Activated CD4-positive, alpha-beta memory T cell treated with anti-CD3 and anti-CD28 coated beads for 36 hours (primary cell): ENCODE results near the gene PPP1R1C. TPM values are rescaled to one million over a fixed set of nuclear protein-coding genes. Genes with fewer than 3 reads are reported as not detected.
"Not testable (repeated sequence)": the region's sequence is repeated elsewhere in the genome, so short reads cannot be mapped to it uniquely, and the experiment has no call there.

ENCODE experiments used
- CTCF ChIA-PET: fragments of 350-600 bp; sonication (Branson Sonifier 250); formaldehyde crosslinking; loops from one replicate; lab custom pipeline; 2021; ENCODE audit warnings: antibody characterized with exemption, inconsistent platforms; lab: Charles Lee
- POLR2A ChIA-PET: fragments of 350-600 bp; sonication (Branson Sonifier 250); formaldehyde crosslinking; loops from one replicate; lab custom pipeline; 2021; ENCODE audit warnings: antibody characterized with exemption; lab: Charles Lee
- DNase-seq: peaks from one replicate; pipeline ENCODE4 v3.0.0-alpha.2; 2020
- H3K27ac Mint-ChIP-seq: one replicate; pipeline ENCODE4 v1.8.0; 2021; ENCODE audit warnings: mixed read lengths
- H3K27me3 Mint-ChIP-seq: one replicate; pipeline ENCODE4 v1.8.0; 2021; ENCODE audit warnings: mixed read lengths
- H3K36me3 Mint-ChIP-seq: one replicate; pipeline ENCODE4 v1.8.0; 2021; ENCODE audit warnings: mixed read lengths
- H3K4me1 Mint-ChIP-seq: one replicate; pipeline ENCODE4 v1.8.0; 2021; ENCODE audit warnings: low read depth, mixed read lengths
- H3K4me3 Mint-ChIP-seq: one replicate; pipeline ENCODE4 v1.8.0; 2021; ENCODE audit warnings: mild to moderate bottlenecking, mixed read lengths
- H3K9me3 Mint-ChIP-seq: one replicate; pipeline ENCODE4 v1.8.0; 2021; ENCODE audit warnings: mixed read lengths
- intact Hi-C: fragments of 100-400 bp; cut with micrococcal nuclease; formaldehyde crosslinking; loops from one replicate; pipeline ENCODE4 v1.15.1; 2023
- total RNA-seq, 2 experiments: library from RNA; stranded (reverse); gene quantifications; one replicate each; pipeline ENCODE4 v1.2.3, GENCODE V29; 2021

Gene PPP1R1C
- total RNA-seq, 2 experiments from 2014 or later, result not detected

DNA sequence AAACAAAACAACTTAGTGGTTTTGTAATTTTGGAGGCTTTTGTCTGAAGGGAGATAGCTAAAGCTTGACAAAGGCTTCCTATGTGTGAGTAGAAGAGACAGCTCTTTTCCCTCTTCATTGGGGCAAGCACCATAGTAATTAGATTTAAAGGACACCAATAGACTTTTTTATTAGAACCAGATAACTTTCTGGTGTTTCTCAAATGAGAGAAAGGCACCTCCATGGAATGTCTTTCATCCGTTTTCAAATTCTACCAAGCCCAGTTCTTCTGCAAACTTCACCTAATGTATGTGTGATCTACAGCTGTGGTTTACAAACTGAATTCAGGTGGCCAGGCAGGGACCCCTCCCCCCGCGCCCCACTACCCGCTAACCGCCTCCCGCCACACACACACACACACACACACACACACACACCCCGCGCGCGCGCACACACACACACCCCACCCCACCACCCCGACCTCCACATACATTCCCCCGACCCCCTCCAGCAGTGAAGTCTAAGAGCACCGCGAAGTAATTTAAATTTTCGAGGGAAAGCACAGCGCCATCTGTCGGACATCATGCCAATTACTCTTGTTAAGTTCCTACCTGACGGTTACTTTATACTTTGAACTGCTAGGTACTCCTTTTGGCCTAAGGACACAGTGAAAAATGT lies 31.6 kb upstream of the PPP1R1C start:
- ChIA-PET POLR2A (no interaction called here), CTCF (interaction anchor here (0.6 to 2.9 kb wide), 19 partner anchors 9 to 239 kb away, joined by 3 to 20 read pairs (median 3); partner anchors contain the start of gene ITPRID2)
- Mint-ChIP-seq H3K27ac (no peak overlapping the region), H3K27me3 (peaks cover 26% of the 10 kb centered on the region), H3K36me3 (no peaks in the 10 kb centered on the region), H3K4me1 (peaks cover 5% of the 10 kb centered on the region), H3K4me3 (peak overlapping the region; percentile 9), H3K9me3 (no peaks in the 10 kb centered on the region)
- DNase-seq, result peak; percentile 73
- intact Hi-C loops, result loop anchor here (1.0 to 5.0 kb wide), 5 partner anchors 62 to 877 kb away; partner anchors contain the start of gene ITPRID2

GRCh38 chr2:181954538-181954883 lies 31.1 kb upstream of the PPP1R1C start:
- POLR2A ChIA-PET, result no interaction called here
- Mint-ChIP-seq H3K9me3 (no peaks in the 10 kb centered on the region), H3K4me1 (peaks cover 5% of the 10 kb centered on the region), H3K27me3 (peaks cover 24% of the 10 kb centered on the region), H3K36me3 (no peaks in the 10 kb centered on the region), H3K4me3 (no peak overlapping the region), H3K27ac (no peak overlapping the region)
- DNase-seq, result no peak
- intact Hi-C loops, result loop anchor here (1.0 to 5.0 kb wide), 5 partner anchors 62 to 877 kb away; partner anchors contain the start of gene ITPRID2
- CTCF ChIA-PET, result interaction anchor here (0.9 to 2.9 kb wide), 15 partner anchors 8 to 239 kb away, joined by 3 to 20 read pairs (median 5); partner anchors contain the start of gene ITPRID2

- POLR2A ChIA-PET, result no interaction called here
- intact Hi-C loops, result loop anchor here (2.0 kb wide), 1 partner anchor 164 kb away; no protein-coding TSS in a partner anchor
- H3K9me3 Mint-ChIP-seq, result no peaks in the 10 kb centered on the region
- peaks cover 22% of the 10 kb centered on the region for H3K27me3 Mint-ChIP-seq
- no peak overlapping the region for H3K4me3 Mint-ChIP-seq
- CTCF ChIA-PET, result interaction anchor here (0.9 to 2.9 kb wide), 12 partner anchors 9 to 213 kb away, joined by 3 to 20 read pairs (median 6); partner anchors contain the start of gene ITPRID2
- H3K4me1 Mint-ChIP-seq, result peaks cover 5% of the 10 kb centered on the region
- no peak overlapping the region for H3K27ac Mint-ChIP-seq
- no peak for DNase-seq
- no peaks in the 10 kb centered on the region for H3K36me3 Mint-ChIP-seq
These were observed 30.6 kb upstream of the PPP1R1C start for GRCh38 chr2:181955010-181955409.

- CTCF ChIA-PET, result interaction anchor here (1.3 to 2.9 kb wide), 3 partner anchors 53 to 214 kb away, joined by 4 to 20 read pairs (median 7); no protein-coding TSS in a partner anchor
- peaks cover 26% of the 10 kb centered on the region for H3K27me3 Mint-ChIP-seq
- POLR2A ChIA-PET, H3K27ac Mint-ChIP-seq, H3K36me3 Mint-ChIP-seq, H3K9me3 Mint-ChIP-seq, DNase-seq, H3K4me1 Mint-ChIP-seq, H3K4me3 Mint-ChIP-seq: not testable (repeated sequence)
- intact Hi-C loops, result loop anchor here (2.0 kb wide), 1 partner anchor 165 kb away; no protein-coding TSS in a partner anchor
These were observed 29.8 kb upstream of the PPP1R1C start for GRCh38 chr2:181955866-181956265.

GRCh38 chr2:181957668-181958067 lies 28.0 kb upstream of the PPP1R1C start:
- Mint-ChIP-seq H3K36me3 (no peaks in the 10 kb centered on the region), H3K4me3 (no peak overlapping the region), H3K27ac (no peak overlapping the region), H3K27me3 (peaks cover 27% of the 10 kb centered on the region), H3K4me1 (peaks cover 5% of the 10 kb centered on the region), H3K9me3 (no peaks in the 10 kb centered on the region)
- POLR2A ChIA-PET, result no interaction called here
- CTCF ChIA-PET, result interaction anchor here (1.2 kb wide), 1 partner anchor 215 kb away, joined by 4 read pairs; no protein-coding TSS in a partner anchor
- DNase-seq, result no peak
- intact Hi-C loops, result no loop called here

DNA sequence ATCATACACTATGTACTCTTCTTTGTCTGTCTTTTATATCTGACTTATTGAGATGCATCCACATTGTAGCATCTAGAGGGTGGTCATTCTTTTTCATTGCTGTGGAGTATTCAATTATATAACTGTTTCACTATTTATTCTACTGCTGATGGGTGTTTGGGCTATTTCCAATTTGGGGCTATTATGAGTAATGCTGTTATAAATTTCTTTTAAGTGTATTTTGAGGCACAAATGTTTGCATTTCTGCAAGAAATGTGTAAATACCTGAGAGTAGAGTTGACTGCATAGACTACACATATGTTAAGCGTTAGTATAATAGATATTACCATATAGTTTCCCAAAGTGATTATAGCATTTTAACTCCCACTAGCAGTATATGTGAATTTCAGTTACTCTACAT lies 26.9 kb upstream of the PPP1R1C start:
- Mint-ChIP-seq H3K4me1 (peaks cover 2% of the 10 kb centered on the region), H3K27me3 (peaks cover 23% of the 10 kb centered on the region), H3K4me3 (no peak overlapping the region), H3K27ac (no peak overlapping the region), H3K36me3 (no peaks in the 10 kb centered on the region), H3K9me3 (no peaks in the 10 kb centered on the region)
- intact Hi-C loops, result no loop called here
- ChIA-PET CTCF (interaction anchor here (1.7 kb wide), 1 partner anchor 216 kb away, joined by 4 read pairs; no protein-coding TSS in a partner anchor), POLR2A (no interaction called here)
- no peak for DNase-seq

GRCh38 chr2:181959508-181959907 lies 26.1 kb upstream of the PPP1R1C start:
- Mint-ChIP-seq H3K27me3 (peaks cover 21% of the 10 kb centered on the region), H3K27ac (no peak overlapping the region), H3K4me1 (no peaks in the 10 kb centered on the region), H3K4me3 (no peak overlapping the region), H3K36me3 (no peaks in the 10 kb centered on the region), H3K9me3 (no peaks in the 10 kb centered on the region)
- intact Hi-C loops, result no loop called here
- DNase-seq, result no peak
- POLR2A ChIA-PET, result no interaction called here
- CTCF ChIA-PET, result interaction anchor here (1.7 kb wide), 1 partner anchor 217 kb away, joined by 4 read pairs; no protein-coding TSS in a partner anchor

GRCh38 chr2:181961167-181961566 lies 24.5 kb upstream of the PPP1R1C start:
- H3K4me1 Mint-ChIP-seq, H3K4me3 Mint-ChIP-seq, H3K36me3 Mint-ChIP-seq, H3K27ac Mint-ChIP-seq, POLR2A ChIA-PET, H3K9me3 Mint-ChIP-seq, intact Hi-C loops, DNase-seq, CTCF ChIA-PET: not testable (repeated sequence)
- H3K27me3 Mint-ChIP-seq, result peaks cover 21% of the 10 kb centered on the region

GRCh38 chr2:181962142-181962541 lies 23.5 kb upstream of the PPP1R1C start:
- no peak overlapping the region for H3K27ac Mint-ChIP-seq
- H3K4me1 Mint-ChIP-seq, result no peaks in the 10 kb centered on the region
- no peaks in the 10 kb centered on the region for H3K9me3 Mint-ChIP-seq
- H3K4me3 Mint-ChIP-seq, result no peak overlapping the region
- intact Hi-C loops, result no loop called here
- ChIA-PET POLR2A (no interaction called here), CTCF (interaction anchor here (1.7 kb wide), 1 partner anchor 8 kb away, joined by 4 read pairs; no protein-coding TSS in a partner anchor)
- DNase-seq, result no peak
- no peaks in the 10 kb centered on the region for H3K36me3 Mint-ChIP-seq
- peaks cover 19% of the 10 kb centered on the region for H3K27me3 Mint-ChIP-seq

GRCh38 chr2:181970160-181970794 lies 15.4 kb upstream of the PPP1R1C start:
- intact Hi-C loops, result no loop called here
- POLR2A ChIA-PET, result no interaction called here
- CTCF ChIA-PET, result no interaction called here

DNA sequence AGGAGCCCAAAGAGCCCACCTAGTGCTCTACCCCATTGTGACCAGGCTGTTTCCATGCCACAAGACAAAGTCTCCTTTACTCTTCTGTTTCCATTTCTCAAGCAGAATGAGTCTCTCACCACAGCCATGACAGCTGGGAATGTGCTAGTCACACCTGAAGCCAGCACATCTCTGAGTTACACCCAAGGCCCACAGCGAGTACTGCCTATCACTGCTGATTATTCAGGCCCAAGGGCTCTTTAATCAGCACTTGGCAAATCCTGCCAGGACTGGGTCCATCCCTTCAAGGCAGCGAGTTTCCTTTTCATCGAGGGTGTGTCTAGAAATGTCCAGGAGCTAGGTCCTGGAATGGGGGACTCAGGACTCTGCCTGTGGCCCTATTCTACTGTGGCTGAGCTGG lies 14.6 kb upstream of the PPP1R1C start:
- DNase-seq, result no peak
- no peaks in the 10 kb centered on the region for H3K36me3 Mint-ChIP-seq
- H3K4me3 Mint-ChIP-seq, result no peak overlapping the region
- peaks cover 20% of the 10 kb centered on the region for H3K27me3 Mint-ChIP-seq
- no peaks in the 10 kb centered on the region for H3K4me1 Mint-ChIP-seq
- H3K9me3 Mint-ChIP-seq, result peaks cover 3% of the 10 kb centered on the region
- H3K27ac Mint-ChIP-seq, result no peak overlapping the region
- intact Hi-C loops, result no loop called here
- ChIA-PET POLR2A (no interaction called here), CTCF (no interaction called here)

More at GRCh38 chr2:181970160-181970794, 15.4 kb upstream of the PPP1R1C start:
- no peak overlapping the region for H3K4me3 Mint-ChIP-seq
- H3K27ac Mint-ChIP-seq, result no peak overlapping the region
- no peaks in the 10 kb centered on the region for H3K36me3 Mint-ChIP-seq
- no peak for DNase-seq
- peaks cover 20% of the 10 kb centered on the region for H3K27me3 Mint-ChIP-seq
- H3K4me1 Mint-ChIP-seq, result no peaks in the 10 kb centered on the region
- peaks cover 3% of the 10 kb centered on the region for H3K9me3 Mint-ChIP-seq

- peaks cover 3% of the 10 kb centered on the region for H3K9me3 Mint-ChIP-seq
These were observed 13.1 kb upstream of the PPP1R1C start for GRCh38 chr2:181972431-181973170.

More at GRCh38 chr2:181972431-181973170, 13.1 kb upstream of the PPP1R1C start:
- no peaks in the 10 kb centered on the region for H3K36me3 Mint-ChIP-seq
- POLR2A ChIA-PET, result no interaction called here
- intact Hi-C loops, result no loop called here
- H3K27ac Mint-ChIP-seq, result no peak overlapping the region
- peaks cover 20% of the 10 kb centered on the region for H3K27me3 Mint-ChIP-seq
- H3K4me3 Mint-ChIP-seq, result no peak overlapping the region
- DNase-seq, result no peak
- CTCF ChIA-PET, result no interaction called here
- no peaks in the 10 kb centered on the region for H3K4me1 Mint-ChIP-seq
